Measurements from ENCODE around the gene ADRB1.

ADRB1 gene

DNA sequence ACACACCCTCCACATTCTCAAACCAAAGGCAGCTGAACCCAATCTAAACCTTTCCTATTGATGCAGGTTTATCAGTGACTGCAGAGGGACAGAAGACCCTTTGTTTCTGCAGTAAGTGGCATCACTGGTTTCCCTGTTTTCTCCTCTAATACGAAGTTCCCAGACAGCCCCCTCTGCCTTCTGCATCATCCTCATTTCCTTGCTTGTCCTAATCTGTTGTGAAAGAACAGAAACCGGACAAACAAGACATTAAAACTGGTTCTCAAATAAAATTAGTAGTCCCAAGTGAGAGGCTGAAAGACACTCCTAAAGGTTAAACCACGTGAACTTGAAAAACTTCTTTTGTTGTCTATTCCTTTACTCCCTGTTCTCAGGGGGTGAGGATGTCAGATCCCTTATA is 10.1 kb upstream of the ADRB1 start:
- ATAC-seq (replicated peaks) (no peak), DNase-seq (no peak)
- Mint-ChIP-seq H3K36me3 (no peaks in the 10 kb centered on the region), H3K27me3 (peaks cover 0 to 8% of the 10 kb centered on the region in 2 donors), H3K9me3 (no peaks in the 10 kb centered on the region), H3K4me3 (no peak overlapping the region), H3K27ac (no peak overlapping the region), H3K4me1 (peaks cover 2 to 33% of the 10 kb centered on the region in 2 donors)

- peaks cover 0 to 30% of the 10 kb centered on the region in 2 donors for H3K4me1 Mint-ChIP-seq
- no peak for DNase-seq
- H3K36me3 Mint-ChIP-seq = no peaks in the 10 kb centered on the region
- H3K4me3 Mint-ChIP-seq = peak overlapping the region in 1 of 2 donors; percentile 67
- H3K9me3 Mint-ChIP-seq = no peaks in the 10 kb centered on the region
- peaks cover 3 to 13% of the 10 kb centered on the region in 2 donors for H3K27me3 Mint-ChIP-seq
- H3K27ac Mint-ChIP-seq = no peak overlapping the region
- peak in 1 of 2 donors; percentile 94 for ATAC-seq (replicated peaks)
Observed at GRCh38 chr10:114034923-114035645, 8.6 kb upstream of the ADRB1 start.

DNA sequence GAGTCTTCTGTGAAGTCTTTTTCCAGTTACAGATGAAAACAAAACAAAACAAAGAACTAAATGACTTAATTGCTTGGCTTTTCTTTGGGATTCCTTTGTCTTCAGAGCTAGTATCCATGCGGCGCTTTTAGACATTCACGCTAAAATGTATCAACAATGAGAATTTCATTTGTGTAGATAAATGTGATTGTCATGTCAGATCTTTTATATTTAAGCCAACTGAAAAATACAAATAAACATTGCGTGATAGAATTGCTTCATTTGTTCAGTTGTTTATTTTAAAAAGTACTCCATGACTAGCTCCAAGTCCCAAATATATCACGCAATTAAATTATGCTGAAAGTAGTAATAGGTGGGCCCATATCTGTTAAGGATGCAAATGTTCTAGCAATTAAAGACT is 7.9 kb upstream of the ADRB1 start:
- Mint-ChIP-seq H3K9me3 (no peaks in the 10 kb centered on the region), H3K4me3 (no peak overlapping the region), H3K4me1 (peaks cover 0 to 30% of the 10 kb centered on the region in 2 donors), H3K27me3 (peaks cover 8 to 17% of the 10 kb centered on the region in 2 donors), H3K27ac (no peak overlapping the region), H3K36me3 (no peaks in the 10 kb centered on the region)
- no peak for ATAC-seq (replicated peaks)
- no peak for DNase-seq

GRCh38 chr10:114038819-114039218 is 4.8 kb upstream of the ADRB1 start:
- no peak overlapping the region for H3K27ac Mint-ChIP-seq
- DNase-seq = no peak
- no peaks in the 10 kb centered on the region for H3K9me3 Mint-ChIP-seq
- no peak overlapping the region for H3K4me3 Mint-ChIP-seq
- H3K36me3 Mint-ChIP-seq = no peaks in the 10 kb centered on the region
- H3K4me1 Mint-ChIP-seq = peaks cover 4 to 30% of the 10 kb centered on the region in 2 donors
- H3K27me3 Mint-ChIP-seq = peaks cover 13 to 32% of the 10 kb centered on the region in 2 donors
- ATAC-seq (replicated peaks) = no peak

GRCh38 chr10:114041166-114041565 is 2.5 kb upstream of the ADRB1 start:
- Mint-ChIP-seq H3K27ac (no peak overlapping the region), H3K27me3 (peaks cover 34 to 52% of the 10 kb centered on the region in 2 donors), H3K36me3 (peaks cover 8 to 14% of the 10 kb centered on the region in 2 donors), H3K4me3 (no peak overlapping the region), H3K4me1 (peaks cover 14 to 37% of the 10 kb centered on the region in 2 donors), H3K9me3 (peaks cover 0 to 2% of the 10 kb centered on the region in 2 donors)
- no peak for ATAC-seq (replicated peaks)
- DNase-seq = no peak

DNA sequence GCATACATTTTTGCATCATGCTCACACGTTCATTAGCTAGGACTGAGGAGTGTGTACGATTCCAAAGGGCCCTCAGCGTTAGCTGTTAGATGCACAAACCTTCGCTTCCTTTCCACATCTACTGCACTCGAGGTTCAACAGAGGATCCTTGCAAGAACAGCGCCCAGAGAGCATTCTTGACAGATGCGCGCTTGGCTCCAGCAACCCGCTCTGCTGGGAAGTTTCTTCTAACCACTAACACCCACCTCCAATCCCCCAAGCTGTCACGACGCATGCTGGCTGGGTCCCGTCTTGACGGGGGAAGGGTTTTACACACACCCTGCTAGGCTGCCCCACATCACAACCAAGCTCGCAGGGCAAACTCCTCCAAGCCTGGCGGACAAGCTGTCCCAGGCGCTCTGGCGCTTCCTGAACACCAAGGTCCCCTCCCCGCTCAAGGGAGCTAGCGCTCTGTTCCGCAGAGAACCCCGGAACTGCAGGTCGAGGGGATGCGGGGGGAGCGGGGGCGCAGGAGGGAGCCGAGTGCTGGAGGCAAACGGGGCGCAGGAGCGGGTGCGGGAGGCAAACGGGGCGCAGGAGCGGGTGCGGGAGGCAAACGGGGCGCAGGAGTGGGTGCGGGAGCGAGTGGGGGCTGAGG is 653 bp upstream of the ADRB1 start:
- peaks cover 0 to 2% of the 10 kb centered on the region in 2 donors for H3K9me3 Mint-ChIP-seq
- peak; percentile 61 to 63 for ATAC-seq (replicated peaks)
- H3K36me3 Mint-ChIP-seq = peaks cover 8 to 14% of the 10 kb centered on the region in 2 donors
- H3K27ac Mint-ChIP-seq = peak overlapping the region; percentile 70
- peaks cover 14 to 41% of the 10 kb centered on the region in 2 donors for H3K4me1 Mint-ChIP-seq
- peak overlapping the region; percentile 86 to 92 for H3K4me3 Mint-ChIP-seq
- H3K27me3 Mint-ChIP-seq = peaks cover 37 to 54% of the 10 kb centered on the region in 2 donors
- peak; percentile 23 for DNase-seq

- no peak for DNase-seq
- peaks cover 8 to 16% of the 10 kb centered on the region in 2 donors for H3K36me3 Mint-ChIP-seq
- H3K4me1 Mint-ChIP-seq = peaks cover 14 to 38% of the 10 kb centered on the region in 2 donors
- peak overlapping the region; percentile 69 for H3K27ac Mint-ChIP-seq
- peaks cover 0 to 2% of the 10 kb centered on the region in 2 donors for H3K9me3 Mint-ChIP-seq
- H3K4me3 Mint-ChIP-seq = peak overlapping the region; percentile 82 to 86
- ATAC-seq (replicated peaks) = peak in 1 of 2 donors; percentile 4
- peaks cover 40 to 56% of the 10 kb centered on the region in 2 donors for H3K27me3 Mint-ChIP-seq
Observed at GRCh38 chr10:114044247-114045135, 825 bp downstream of the ADRB1 start.

DNA sequence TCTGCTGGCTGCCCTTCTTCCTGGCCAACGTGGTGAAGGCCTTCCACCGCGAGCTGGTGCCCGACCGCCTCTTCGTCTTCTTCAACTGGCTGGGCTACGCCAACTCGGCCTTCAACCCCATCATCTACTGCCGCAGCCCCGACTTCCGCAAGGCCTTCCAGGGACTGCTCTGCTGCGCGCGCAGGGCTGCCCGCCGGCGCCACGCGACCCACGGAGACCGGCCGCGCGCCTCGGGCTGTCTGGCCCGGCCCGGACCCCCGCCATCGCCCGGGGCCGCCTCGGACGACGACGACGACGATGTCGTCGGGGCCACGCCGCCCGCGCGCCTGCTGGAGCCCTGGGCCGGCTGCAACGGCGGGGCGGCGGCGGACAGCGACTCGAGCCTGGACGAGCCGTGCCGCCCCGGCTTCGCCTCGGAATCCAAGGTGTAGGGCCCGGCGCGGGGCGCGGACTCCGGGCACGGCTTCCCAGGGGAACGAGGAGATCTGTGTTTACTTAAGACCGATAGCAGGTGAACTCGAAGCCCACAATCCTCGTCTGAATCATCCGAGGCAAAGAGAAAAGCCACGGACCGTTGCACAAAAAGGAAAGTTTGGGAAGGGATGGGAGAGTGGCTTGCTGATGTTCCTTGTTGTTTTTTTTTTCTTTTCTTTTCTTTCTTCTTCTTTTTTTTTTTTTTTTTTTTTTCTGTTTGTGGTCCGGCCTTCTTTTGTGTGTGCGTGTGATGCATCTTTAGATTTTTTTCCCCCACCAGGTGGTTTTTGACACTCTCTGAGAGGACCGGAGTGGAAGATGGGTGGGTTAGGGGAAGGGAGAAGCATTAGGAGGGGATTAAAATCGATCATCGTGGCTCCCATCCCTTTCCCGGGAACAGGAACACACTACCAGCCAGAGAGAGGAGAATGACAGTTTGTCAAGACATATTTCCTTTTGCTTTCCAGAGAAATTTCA is 1.7 kb downstream of the ADRB1 start:
- Mint-ChIP-seq H3K4me1 (peaks cover 14 to 38% of the 10 kb centered on the region in 2 donors), H3K36me3 (peaks cover 8 to 22% of the 10 kb centered on the region in 2 donors), H3K27me3 (peaks cover 43 to 53% of the 10 kb centered on the region in 2 donors), H3K27ac (peak overlapping the region; percentile 95), H3K9me3 (peaks cover 0 to 2% of the 10 kb centered on the region in 2 donors), H3K4me3 (peak overlapping the region; percentile 85 to 86)
- ATAC-seq (replicated peaks) (peak; percentile 26 to 27), DNase-seq (peak; percentile 18)

GRCh38 chr10:114046087-114046458 is 2.4 kb downstream of the ADRB1 start:
- peak overlapping the region; percentile 85 to 86 for H3K4me3 Mint-ChIP-seq

GRCh38 chr10:114048472-114048871 is 4.8 kb downstream of the ADRB1 start:
- H3K27ac Mint-ChIP-seq = no peak overlapping the region
- peaks cover 11 to 25% of the 10 kb centered on the region in 2 donors for H3K36me3 Mint-ChIP-seq
- DNase-seq = no peak
- H3K9me3 Mint-ChIP-seq = peaks cover 0 to 2% of the 10 kb centered on the region in 2 donors
- ATAC-seq (replicated peaks) = no peak
- peaks cover 36 to 43% of the 10 kb centered on the region in 2 donors for H3K27me3 Mint-ChIP-seq
- H3K4me1 Mint-ChIP-seq = peaks cover 10 to 40% of the 10 kb centered on the region in 2 donors
- H3K4me3 Mint-ChIP-seq = no peak overlapping the region

More at GRCh38 chr10:114046087-114046458, 2.4 kb downstream of the ADRB1 start:
- ATAC-seq (replicated peaks) = no peak
- Mint-ChIP-seq H3K27ac (peak overlapping the region; percentile 95), H3K27me3 (peaks cover 41 to 56% of the 10 kb centered on the region in 2 donors), H3K9me3 (peaks cover 0 to 2% of the 10 kb centered on the region in 2 donors), H3K4me1 (peaks cover 14 to 43% of the 10 kb centered on the region in 2 donors), H3K36me3 (peaks cover 11 to 25% of the 10 kb centered on the region in 2 donors)
- DNase-seq = no peak

DNA sequence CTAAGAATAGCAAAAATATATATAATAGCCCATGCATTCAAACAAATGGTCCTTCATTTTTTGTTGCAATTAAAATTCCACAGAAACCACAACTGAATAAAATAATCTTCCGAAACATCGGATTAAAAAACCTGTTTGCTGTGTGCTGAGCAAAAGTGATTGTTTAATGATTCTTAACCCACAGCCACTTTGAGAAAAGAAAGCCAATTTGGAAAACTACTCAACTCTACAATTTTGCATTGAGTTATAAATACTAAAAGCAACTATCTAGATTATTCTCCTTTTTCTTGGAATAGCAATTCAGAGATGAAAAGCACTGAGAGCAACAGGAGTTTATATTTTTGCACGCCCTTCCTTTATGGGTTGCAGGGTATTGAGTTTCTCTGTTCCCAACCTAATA is 8.0 kb downstream of the ADRB1 start:
- no peak overlapping the region for H3K27ac Mint-ChIP-seq
- H3K9me3 Mint-ChIP-seq = no peaks in the 10 kb centered on the region
- ATAC-seq (replicated peaks) = no peak
- no peak for DNase-seq
- H3K27me3 Mint-ChIP-seq = peaks cover 13 to 25% of the 10 kb centered on the region in 2 donors
- H3K4me1 Mint-ChIP-seq = peaks cover 0 to 18% of the 10 kb centered on the region in 2 donors
- H3K36me3 Mint-ChIP-seq = peaks cover 3 to 11% of the 10 kb centered on the region in 2 donors
- H3K4me3 Mint-ChIP-seq = no peak overlapping the region

DNA sequence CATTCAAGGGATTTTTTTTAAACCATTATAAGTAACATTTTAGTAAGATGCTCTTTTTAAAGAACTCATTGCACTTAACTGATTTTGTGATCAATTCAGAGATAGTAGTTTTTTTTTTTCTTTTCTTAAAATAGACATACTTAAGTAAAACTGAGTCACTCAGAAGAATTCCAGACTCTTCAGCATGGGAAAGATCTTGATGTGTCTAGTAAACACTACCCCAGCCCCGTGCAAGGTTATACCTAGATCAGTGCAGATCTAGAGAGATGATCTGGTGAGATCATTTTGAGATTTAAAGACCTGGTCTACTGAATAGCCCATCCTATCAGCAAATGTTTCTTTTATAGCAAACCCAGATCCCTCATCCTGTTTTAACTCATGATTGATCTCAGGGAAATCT is 8.6 kb downstream of the ADRB1 start:
- no peak overlapping the region for H3K4me3 Mint-ChIP-seq
- no peak for ATAC-seq (replicated peaks)
- peaks cover 3 to 11% of the 10 kb centered on the region in 2 donors for H3K36me3 Mint-ChIP-seq
- no peak overlapping the region for H3K27ac Mint-ChIP-seq
- no peak for DNase-seq
- peaks cover 13 to 25% of the 10 kb centered on the region in 2 donors for H3K27me3 Mint-ChIP-seq
- H3K4me1 Mint-ChIP-seq = peaks cover 0 to 18% of the 10 kb centered on the region in 2 donors
- H3K9me3 Mint-ChIP-seq = no peaks in the 10 kb centered on the region

- ATAC-seq (replicated peaks) (no peak), DNase-seq (no peak)
- Mint-ChIP-seq H3K36me3 (peaks cover 3 to 11% of the 10 kb centered on the region in 2 donors), H3K4me1 (peaks cover 0 to 9% of the 10 kb centered on the region in 2 donors), H3K27me3 (peaks cover 13 to 19% of the 10 kb centered on the region in 2 donors), H3K4me3 (no peak overlapping the region), H3K9me3 (no peaks in the 10 kb centered on the region), H3K27ac (no peak overlapping the region)
Observed at GRCh38 chr10:114053946-114054345, 10.3 kb downstream of the ADRB1 start.
